ENCODE data around the gene AGBL4.

AGBL4 gene

GRCh38 chr1:49204720-49205119 lies 819.0 kb downstream of the AGBL4 start:
- H3K27me3 ChIP-seq (ENCODE audit: control insufficient read depth in 1 of 2, insufficient read depth in 1 of 2, low read length in 2 of 2): no peaks in the 10 kb centered on the region
- no peak for DNase-seq
- no peak overlapping the region for H2BK120ac ChIP-seq (ENCODE audit: low read depth, low read length)
- H3K23ac ChIP-seq (ENCODE audit: low read length in 2 of 2): no peak overlapping the region
- no peaks in the 10 kb centered on the region for H3K4me1 ChIP-seq (ENCODE audit: control insufficient read depth, insufficient read depth, low read depth, low read length)
- H2BK15ac ChIP-seq (ENCODE audit: low read depth, poor library complexity, severe bottlenecking): no peak overlapping the region
- H3K9me3 ChIP-seq (ENCODE audit: control insufficient read depth, low read length): peaks cover 19% of the 10 kb centered on the region
- no peak overlapping the region for H3K9ac ChIP-seq (ENCODE audit: low read length)
- no peak overlapping the region for H2AFZ ChIP-seq (ENCODE audit: low read depth, low read length)
- no peak overlapping the region for H2AK5ac ChIP-seq (ENCODE audit: low read length, severe bottlenecking)
- H3K27ac ChIP-seq (ENCODE audit: low read length, poor library complexity, severe bottlenecking): no peak overlapping the region
- H4K8ac ChIP-seq (ENCODE audit: low read length): no peak overlapping the region
- H3K14ac ChIP-seq (ENCODE audit: low read length in 2 of 2): no peak overlapping the region
- H3K4ac ChIP-seq (ENCODE audit: low read depth in 1 of 2, low read length in 2 of 2): no peak overlapping the region
- H3K36me3 ChIP-seq (ENCODE audit: control insufficient read depth in 1 of 2, insufficient read depth in 2 of 2, low read depth in 1 of 2, low read length in 2 of 2): no peaks in the 10 kb centered on the region
- no peak overlapping the region for H4K91ac ChIP-seq (ENCODE audit: low read length)
- H3K79me1 ChIP-seq (replicated peaks; ENCODE audit: low read length, poor library complexity, severe bottlenecking): no peaks in the 10 kb centered on the region
- 29% methylated on average over 1 of the region's 1 CpG for WGBS
- no peak overlapping the region for H3K4me3 ChIP-seq (ENCODE audit: insufficient read depth in 1 of 2, low read depth in 1 of 2, low read length in 2 of 2)
- no peak overlapping the region for H3K18ac ChIP-seq (ENCODE audit: low read depth in 1 of 2, low read length in 2 of 2)
- no peak overlapping the region for H2BK5ac ChIP-seq (ENCODE audit: low read depth, low read length, poor library complexity, severe bottlenecking)
- no peak overlapping the region for H3K4me2 ChIP-seq (ENCODE audit: low read length, poor library complexity, severe bottlenecking)
- H2BK12ac ChIP-seq (ENCODE audit: low read length in 2 of 2): no peak overlapping the region

DNA sequence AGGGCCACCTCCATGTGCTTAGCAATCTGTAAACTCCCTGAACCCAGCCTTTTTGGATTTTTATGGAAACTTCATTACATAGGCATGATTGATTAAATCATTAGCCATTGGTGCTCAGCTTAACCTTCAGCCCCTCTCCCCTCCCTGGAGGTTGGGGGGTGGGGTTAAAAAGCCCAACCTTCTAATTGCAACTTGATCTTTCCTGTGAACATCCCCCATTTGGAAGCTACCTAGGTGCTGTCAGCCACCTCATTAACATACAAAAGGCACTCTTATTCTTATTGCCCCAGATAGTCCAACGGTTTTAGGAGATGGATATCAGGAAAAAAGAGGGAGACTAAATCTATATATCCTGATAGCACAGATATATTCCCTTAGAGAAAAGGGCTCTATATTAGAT lies 823.0 kb downstream of the AGBL4 start:
- H3K9me3 ChIP-seq (ENCODE audit: control insufficient read depth, low read length): peaks cover 26% of the 10 kb centered on the region
- no peak overlapping the region for H4K91ac ChIP-seq (ENCODE audit: low read length)
- H2BK12ac ChIP-seq (ENCODE audit: low read length in 2 of 2): no peak overlapping the region
- H2AK5ac ChIP-seq (ENCODE audit: low read length, severe bottlenecking): no peak overlapping the region
- H3K27ac ChIP-seq (ENCODE audit: low read length, poor library complexity, severe bottlenecking): no peak overlapping the region
- no peaks in the 10 kb centered on the region for H3K27me3 ChIP-seq (ENCODE audit: control insufficient read depth in 1 of 2, insufficient read depth in 1 of 2, low read length in 2 of 2)
- DNase-seq: no peak
- H3K18ac ChIP-seq (ENCODE audit: low read depth in 1 of 2, low read length in 2 of 2): no peak overlapping the region
- WGBS: no CpG with 5 or more reads among the region's 1 CpG
- no peak overlapping the region for H3K9ac ChIP-seq (ENCODE audit: low read length)
- no peak overlapping the region for H3K14ac ChIP-seq (ENCODE audit: low read length in 2 of 2)
- H3K36me3 ChIP-seq (ENCODE audit: control insufficient read depth in 1 of 2, insufficient read depth in 2 of 2, low read depth in 1 of 2, low read length in 2 of 2): no peaks in the 10 kb centered on the region
- no peaks in the 10 kb centered on the region for H3K4me1 ChIP-seq (ENCODE audit: control insufficient read depth, insufficient read depth, low read depth, low read length)
- no peak overlapping the region for H2BK120ac ChIP-seq (ENCODE audit: low read depth, low read length)
- no peak overlapping the region for H3K4me2 ChIP-seq (ENCODE audit: low read length, poor library complexity, severe bottlenecking)
- no peaks in the 10 kb centered on the region for H3K79me1 ChIP-seq (replicated peaks; ENCODE audit: low read length, poor library complexity, severe bottlenecking)
- H2BK15ac ChIP-seq (ENCODE audit: low read depth, poor library complexity, severe bottlenecking): no peak overlapping the region
- H4K8ac ChIP-seq (ENCODE audit: low read length): no peak overlapping the region
- H3K23ac ChIP-seq (ENCODE audit: low read length in 2 of 2): no peak overlapping the region
- H3K4ac ChIP-seq (ENCODE audit: low read depth in 1 of 2, low read length in 2 of 2): no peak overlapping the region
- H2BK5ac ChIP-seq (ENCODE audit: low read depth, low read length, poor library complexity, severe bottlenecking): no peak overlapping the region
- H2AFZ ChIP-seq (ENCODE audit: low read depth, low read length): no peak overlapping the region
- H3K4me3 ChIP-seq (ENCODE audit: insufficient read depth in 1 of 2, low read depth in 1 of 2, low read length in 2 of 2): no peak overlapping the region

DNA sequence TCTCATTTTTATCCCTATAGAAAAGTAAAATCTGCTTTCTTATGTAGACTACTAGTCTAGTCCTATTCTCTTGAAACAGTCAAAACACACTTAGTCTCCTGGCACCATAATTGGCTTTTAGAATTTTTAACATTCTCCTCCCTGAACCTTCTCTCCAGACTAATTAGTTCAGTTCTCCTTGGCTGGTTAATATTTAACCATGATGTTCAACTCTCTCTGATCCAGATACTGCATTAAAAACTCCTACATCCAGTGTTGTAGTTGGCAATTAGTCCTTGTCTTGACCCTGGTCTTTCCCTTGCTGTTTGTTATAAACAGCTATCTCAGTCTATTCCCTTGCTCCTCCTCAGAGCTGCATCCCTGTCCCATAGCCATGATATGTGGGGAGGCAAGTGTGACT lies 824.2 kb downstream of the AGBL4 start:
- Histone ChIP-seq H3K4me2 (ENCODE audit: low read length, poor library complexity, severe bottlenecking) (no peak overlapping the region), H2BK15ac (ENCODE audit: low read depth, poor library complexity, severe bottlenecking) (no peak overlapping the region), H4K91ac (ENCODE audit: low read length) (no peak overlapping the region), H3K4me1 (ENCODE audit: control insufficient read depth, insufficient read depth, low read depth, low read length) (no peaks in the 10 kb centered on the region), H2AK5ac (ENCODE audit: low read length, severe bottlenecking) (no peak overlapping the region), H2BK5ac (ENCODE audit: low read depth, low read length, poor library complexity, severe bottlenecking) (no peak overlapping the region), H3K27ac (ENCODE audit: low read length, poor library complexity, severe bottlenecking) (no peak overlapping the region), H4K8ac (ENCODE audit: low read length) (no peak overlapping the region), H3K23ac (ENCODE audit: low read length in 2 of 2) (no peak overlapping the region), H3K9me3 (ENCODE audit: control insufficient read depth, low read length) (peaks cover 37% of the 10 kb centered on the region), H3K4ac (ENCODE audit: low read depth in 1 of 2, low read length in 2 of 2) (no peak overlapping the region), H3K9ac (ENCODE audit: low read length) (no peak overlapping the region), H3K79me1 (replicated peaks; ENCODE audit: low read length, poor library complexity, severe bottlenecking) (no peaks in the 10 kb centered on the region), H2BK120ac (ENCODE audit: low read depth, low read length) (no peak overlapping the region), H3K18ac (ENCODE audit: low read depth in 1 of 2, low read length in 2 of 2) (no peak overlapping the region), H2BK12ac (ENCODE audit: low read length in 2 of 2) (no peak overlapping the region), H3K36me3 (ENCODE audit: control insufficient read depth in 1 of 2, insufficient read depth in 2 of 2, low read depth in 1 of 2, low read length in 2 of 2) (no peaks in the 10 kb centered on the region), H3K14ac (ENCODE audit: low read length in 2 of 2) (no peak overlapping the region), H2AFZ (ENCODE audit: low read depth, low read length) (no peak overlapping the region), H3K27me3 (ENCODE audit: control insufficient read depth in 1 of 2, insufficient read depth in 1 of 2, low read length in 2 of 2) (no peaks in the 10 kb centered on the region), H3K4me3 (ENCODE audit: insufficient read depth in 1 of 2, low read depth in 1 of 2, low read length in 2 of 2) (no peak overlapping the region)
- DNase-seq: no peak

GRCh38 chr1:49197081-49197480 lies 826.7 kb downstream of the AGBL4 start:
- Histone ChIP-seq H3K4me1 (ENCODE audit: control insufficient read depth, insufficient read depth, low read depth, low read length) (no peaks in the 10 kb centered on the region), H4K8ac (ENCODE audit: low read length) (no peak overlapping the region), H3K14ac (ENCODE audit: low read length in 2 of 2) (no peak overlapping the region), H3K9ac (ENCODE audit: low read length) (no peak overlapping the region), H2AFZ (ENCODE audit: low read depth, low read length) (no peak overlapping the region), H2AK5ac (ENCODE audit: low read length, severe bottlenecking) (no peak overlapping the region), H3K9me3 (ENCODE audit: control insufficient read depth, low read length) (peaks cover 36% of the 10 kb centered on the region), H4K91ac (ENCODE audit: low read length) (no peak overlapping the region), H2BK120ac (ENCODE audit: low read depth, low read length) (no peak overlapping the region), H3K36me3 (ENCODE audit: control insufficient read depth in 1 of 2, insufficient read depth in 2 of 2, low read depth in 1 of 2, low read length in 2 of 2) (no peaks in the 10 kb centered on the region), H3K79me1 (replicated peaks; ENCODE audit: low read length, poor library complexity, severe bottlenecking) (no peaks in the 10 kb centered on the region), H2BK12ac (ENCODE audit: low read length in 2 of 2) (no peak overlapping the region), H2BK5ac (ENCODE audit: low read depth, low read length, poor library complexity, severe bottlenecking) (no peak overlapping the region), H3K27ac (ENCODE audit: low read length, poor library complexity, severe bottlenecking) (no peak overlapping the region), H3K4me2 (ENCODE audit: low read length, poor library complexity, severe bottlenecking) (no peak overlapping the region), H2BK15ac (ENCODE audit: low read depth, poor library complexity, severe bottlenecking) (no peak overlapping the region), H3K23ac (ENCODE audit: low read length in 2 of 2) (no peak overlapping the region), H3K18ac (ENCODE audit: low read depth in 1 of 2, low read length in 2 of 2) (no peak overlapping the region), H3K4ac (ENCODE audit: low read depth in 1 of 2, low read length in 2 of 2) (no peak overlapping the region), H3K27me3 (ENCODE audit: control insufficient read depth in 1 of 2, insufficient read depth in 1 of 2, low read length in 2 of 2) (no peaks in the 10 kb centered on the region), H3K4me3 (ENCODE audit: insufficient read depth in 1 of 2, low read depth in 1 of 2, low read length in 2 of 2) (no peak overlapping the region)
- 81% methylated on average over 2 of the region's 2 CpGs for WGBS
- DNase-seq: no peak

Measured in mesenchymal stem cell (in vitro differentiated cells and primary cell).